Astrocyte of the hippocampus (primary cell): ENCODE results near the gene RRP1.
"Not testable (repeated sequence)": the region's sequence is repeated elsewhere in the genome, so short reads cannot be mapped to it uniquely, and the experiment has no call there.

Experiments used
- DNase-seq: peaks from one replicate; pipeline ENCODE4 v3.0.0; 2011; ENCODE audit warnings: low read depth, low spot score

RRP1 gene

DNA sequence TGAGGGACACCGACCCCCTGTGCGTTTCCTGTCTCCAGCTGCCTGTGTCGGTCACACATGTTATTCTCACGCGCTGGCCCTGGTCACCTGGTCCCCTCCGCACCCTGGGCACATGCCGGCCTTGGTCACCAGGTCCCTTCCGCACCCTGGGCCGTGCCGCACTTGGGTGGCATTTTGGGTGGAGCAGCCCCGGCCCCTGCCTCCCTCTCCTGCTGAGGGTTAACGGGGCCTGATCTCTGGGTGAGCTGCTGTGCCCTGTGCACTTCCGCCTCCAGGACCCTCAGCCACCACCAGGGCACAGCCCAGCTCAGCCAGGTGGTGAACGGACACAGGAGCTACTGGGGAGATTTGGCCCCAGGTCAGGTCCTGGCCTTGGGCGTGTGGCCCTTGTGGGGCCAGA is 26.6 kb downstream of the RRP1 start:
- DNase-seq, result no peak

DNA sequence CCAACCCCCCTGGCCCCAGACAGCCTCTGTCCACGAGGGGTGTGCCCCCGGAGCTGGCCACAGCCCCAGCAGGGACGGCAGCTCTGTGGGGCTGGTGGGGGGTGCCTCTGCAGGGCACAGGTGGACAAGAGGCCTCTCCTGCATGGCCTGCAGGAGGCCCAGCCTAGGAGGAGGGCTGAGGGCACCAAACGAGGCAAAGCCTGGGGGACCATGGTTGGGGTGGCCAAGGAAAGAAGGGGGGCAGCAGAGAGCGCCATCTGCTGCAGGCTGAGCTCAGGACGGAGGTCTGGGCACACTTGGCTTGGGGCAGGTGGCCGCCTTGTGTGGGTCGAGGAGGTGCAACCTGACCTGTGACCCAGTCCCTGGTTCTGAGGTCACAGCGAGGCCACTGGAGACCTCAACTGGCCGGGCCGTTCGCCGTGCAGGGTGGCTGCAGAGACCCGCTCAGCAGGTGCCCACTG is 27.3 kb downstream of the RRP1 start:
- no peak for DNase-seq

DNA sequence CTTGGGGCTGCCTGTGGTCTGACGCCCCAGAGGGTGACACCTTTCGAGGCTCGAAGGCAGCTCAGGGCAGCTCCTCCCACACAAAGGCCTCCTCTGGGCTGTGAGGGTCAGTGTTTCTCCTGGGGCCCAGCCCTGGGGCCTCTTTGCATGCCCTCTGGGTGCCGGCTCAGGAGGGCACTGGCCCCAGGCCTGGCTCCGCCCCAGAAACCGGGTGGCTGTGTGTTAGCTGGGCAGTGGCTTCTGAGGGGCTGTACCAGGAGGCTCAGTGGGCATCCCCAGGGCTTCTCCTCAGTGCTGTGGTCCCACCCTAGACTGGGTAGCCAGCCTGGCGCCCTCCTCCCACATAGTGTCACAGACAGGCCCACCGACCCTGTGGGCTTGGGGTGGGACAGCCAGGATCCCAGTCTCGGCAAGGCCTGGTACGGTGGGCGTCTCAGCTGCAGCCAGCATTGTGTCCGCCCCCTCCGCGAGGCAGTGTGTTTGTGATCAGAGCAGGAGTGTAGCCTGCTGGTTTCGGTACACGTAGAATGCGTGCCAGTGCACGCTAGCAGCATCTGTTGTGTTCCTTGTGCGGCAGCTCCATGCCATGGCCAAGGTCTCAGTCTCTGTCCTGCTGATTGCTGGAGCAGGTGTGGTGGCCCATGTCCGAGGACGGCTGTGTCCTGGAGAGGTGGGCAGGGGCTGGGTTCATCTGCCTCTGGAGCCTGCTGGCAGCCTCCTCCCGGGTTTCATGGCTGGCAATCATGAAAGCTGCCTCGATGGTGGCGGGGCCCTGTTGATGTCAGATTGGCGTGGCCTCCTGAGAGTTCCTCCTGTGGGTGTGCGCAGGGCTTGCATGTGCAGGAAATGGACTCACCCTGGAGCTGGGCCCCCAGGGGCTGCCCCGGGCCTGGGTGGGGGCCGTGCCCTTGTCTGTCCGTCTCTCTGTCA is 28.0 kb downstream of the RRP1 start:
- no peak for DNase-seq

DNA sequence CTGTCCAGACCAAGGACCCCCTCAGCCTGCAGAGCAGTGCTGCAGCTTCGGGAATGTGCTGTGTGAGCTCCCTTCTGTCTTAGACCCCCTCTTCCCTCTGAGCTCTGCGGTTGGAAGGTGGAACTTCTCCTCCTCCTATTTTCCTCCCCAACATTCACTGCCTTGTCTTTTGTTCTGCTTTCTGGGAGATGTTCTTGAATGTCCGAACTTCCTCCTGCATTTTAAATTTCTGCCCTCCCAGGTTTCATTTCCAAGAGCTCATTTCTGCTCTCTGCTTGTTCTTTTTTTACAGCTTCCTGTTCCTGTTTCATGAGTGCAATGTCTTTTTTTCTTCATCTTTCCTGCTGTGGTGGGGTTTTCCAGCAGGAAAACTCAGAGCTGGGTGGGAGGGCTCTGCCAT is 29.3 kb downstream of the RRP1 start:
- DNase-seq, result no peak

DNA sequence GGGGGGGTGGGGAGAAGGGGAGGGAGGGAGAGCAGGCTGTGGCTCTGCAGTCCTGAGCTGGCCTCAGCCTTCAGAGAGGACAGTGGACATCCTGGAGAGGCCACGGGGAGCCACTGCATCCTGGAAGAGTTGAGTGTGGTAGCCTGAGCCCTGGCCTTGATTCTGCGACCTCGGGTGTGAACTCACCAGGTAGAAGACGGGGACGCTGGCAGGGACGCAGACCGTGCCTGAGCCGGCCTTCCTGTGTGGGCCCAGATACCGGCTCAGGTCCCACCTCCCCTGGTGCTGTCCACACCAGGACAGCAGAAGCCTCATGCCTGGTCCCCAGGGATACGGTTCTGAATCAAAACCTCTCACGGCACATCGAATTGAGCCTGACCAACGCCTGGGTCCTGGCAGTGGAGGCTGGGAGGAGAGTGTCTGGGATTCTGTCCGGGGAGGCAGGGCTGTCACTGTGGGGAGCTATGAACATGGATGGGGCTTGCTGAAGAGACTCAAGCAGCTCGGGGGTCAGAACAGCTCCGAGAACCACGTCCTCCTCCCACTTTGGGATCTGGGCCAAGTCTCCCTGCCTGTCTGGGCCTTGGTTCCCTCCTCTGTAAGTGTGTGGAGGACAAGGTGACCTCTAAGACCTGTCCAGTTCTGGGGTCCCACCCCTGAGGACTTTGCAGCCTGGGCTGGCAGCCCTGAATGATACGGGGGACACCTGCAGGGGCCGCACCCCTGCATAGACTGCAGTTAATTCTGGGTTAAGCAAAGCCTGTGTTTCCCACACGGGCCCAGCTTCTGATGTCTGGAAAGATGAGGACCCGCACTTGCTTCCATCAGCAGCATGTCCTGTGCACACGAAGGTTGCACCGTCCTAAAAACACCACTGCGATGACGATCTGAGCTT is 30.4 kb downstream of the RRP1 start:
- no peak for DNase-seq

DNA sequence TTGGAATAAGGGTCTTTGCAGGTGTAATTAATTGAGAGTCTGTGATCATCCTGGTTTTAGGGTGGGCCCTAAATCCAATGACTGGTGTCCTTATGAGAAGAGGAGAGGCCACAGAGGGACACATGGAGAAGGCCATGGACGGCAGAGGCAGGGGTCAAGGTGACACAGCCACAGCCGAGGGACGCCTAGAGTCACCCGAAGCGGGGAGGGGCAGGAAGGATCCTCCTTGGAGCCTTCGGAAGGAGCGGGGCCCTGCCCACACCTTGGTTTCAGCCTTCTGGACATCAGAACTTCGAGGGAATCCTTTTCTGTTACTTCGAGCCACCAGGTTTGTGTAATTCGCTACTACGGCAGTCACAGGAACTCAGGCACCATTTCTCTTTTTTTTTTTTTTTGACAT is 31.1 kb downstream of the RRP1 start:
- no peak for DNase-seq

DNA sequence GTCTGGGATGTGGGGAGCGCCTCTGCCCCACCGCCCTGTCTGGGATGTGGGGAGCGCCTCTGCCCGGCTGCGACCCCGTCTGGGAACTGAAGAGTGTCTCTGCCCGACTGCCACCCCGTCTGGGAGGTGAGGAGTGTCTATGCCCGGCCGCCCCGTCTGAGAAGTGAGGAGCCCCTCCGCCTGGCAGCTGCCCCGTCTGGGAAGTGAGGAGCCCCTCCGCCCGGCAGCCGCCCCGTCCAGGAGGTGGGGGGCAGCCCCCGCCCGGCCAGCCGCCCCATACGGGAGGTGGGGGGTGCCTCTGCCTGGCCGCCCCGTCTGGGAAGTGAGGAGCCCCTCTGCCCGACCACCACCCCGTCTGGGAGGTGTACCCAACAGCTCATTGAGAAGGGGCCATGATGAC is 32.8 kb downstream of the RRP1 start:
- not testable (repeated sequence) for DNase-seq

DNA sequence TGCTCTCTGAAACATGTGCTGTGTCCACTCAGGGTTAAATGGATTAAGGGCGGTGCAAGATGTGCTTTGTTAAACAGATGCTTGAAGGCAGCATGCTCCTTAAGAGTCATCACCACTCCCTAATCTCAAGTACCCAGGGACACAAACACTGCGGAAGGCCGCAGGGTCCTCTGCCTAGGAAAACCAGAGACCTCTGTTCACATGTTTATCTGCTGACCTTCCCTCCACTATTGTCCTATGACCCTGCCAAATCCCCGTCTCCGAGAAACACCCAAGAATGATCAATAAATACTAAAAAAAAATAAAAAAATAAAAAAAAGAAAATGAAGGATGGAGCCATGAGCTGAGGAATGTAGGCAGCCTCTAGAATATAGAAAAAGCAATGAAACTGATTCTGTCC is 33.4 kb downstream of the RRP1 start:
- not testable (repeated sequence) for DNase-seq

DNA sequence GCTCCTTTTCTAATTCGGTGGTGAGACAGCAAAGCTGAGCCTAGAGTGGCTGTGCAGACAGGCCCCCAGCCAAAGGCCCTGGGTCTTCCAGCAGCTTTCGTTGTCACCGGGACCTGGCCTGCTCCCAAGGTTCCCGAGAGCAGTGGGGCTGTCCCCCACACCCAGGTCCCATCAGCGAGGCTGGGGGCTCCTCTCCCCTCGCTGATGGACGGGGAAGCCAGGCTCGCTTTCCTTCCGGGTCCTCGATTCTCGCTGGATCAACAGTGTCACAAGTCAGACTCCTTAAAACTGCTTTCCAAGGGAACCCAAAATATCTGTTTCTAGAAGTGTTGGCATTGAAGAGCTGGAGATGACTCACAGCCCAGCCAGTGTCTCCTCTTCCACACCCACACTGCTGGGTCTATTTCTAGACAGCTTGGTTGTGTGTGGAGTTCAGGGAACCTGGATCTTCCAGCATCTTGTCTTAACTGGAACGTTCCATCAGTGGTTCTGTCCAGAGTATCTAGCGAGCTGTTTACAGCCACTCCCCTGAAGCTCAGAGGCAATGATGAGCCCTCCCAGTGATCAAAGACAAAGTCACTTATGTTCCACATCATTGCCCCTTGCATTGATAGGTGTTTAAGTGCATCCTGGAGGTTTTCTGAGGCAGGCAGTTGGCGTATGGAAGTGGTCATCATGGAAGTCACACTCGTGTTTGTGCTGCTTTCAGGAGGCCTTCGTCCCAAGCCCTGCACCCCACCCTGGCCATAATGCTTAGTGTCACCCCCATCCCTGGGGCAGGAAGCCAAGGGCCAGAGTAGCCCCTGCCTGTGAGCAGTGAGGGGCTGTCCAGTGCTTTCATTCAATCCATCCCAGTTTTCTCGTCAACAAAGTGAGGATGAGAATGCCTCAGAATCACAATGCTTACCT is 35.2 kb downstream of the RRP1 start:
- no peak for DNase-seq

DNA sequence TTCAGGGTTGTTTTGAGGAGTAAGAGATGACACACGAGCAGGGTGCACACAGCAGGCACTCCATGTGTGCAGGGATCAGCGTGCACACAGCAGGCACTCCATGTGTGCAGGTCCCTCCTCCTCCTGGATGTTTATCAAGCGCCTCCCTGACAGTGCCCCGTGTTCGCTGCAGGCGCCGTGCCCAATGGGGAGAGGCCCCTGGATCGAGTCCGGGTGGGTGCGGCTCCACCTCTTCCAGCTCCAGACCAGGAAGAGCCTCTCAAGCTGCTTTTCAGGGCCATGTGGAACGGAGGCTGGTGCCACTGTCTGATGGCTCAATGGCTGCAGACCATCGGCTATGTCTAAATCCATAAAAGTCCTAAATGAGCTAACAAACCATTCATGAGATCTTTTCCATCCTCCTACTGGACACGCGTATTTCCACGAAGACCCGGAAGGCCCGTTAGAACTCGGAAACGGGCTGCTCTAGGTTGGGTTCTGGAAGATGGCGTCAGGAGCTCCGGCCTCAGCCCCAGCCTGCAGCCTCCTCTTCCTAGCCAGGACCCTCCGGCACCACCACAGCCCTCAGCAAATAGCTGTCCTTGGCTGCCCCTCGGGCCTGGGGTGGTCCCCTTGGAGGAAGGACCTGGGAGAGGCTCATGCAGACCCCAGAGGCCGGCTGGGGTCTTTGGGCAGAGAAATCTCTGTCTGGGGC is 36.0 kb downstream of the RRP1 start:
- no peak for DNase-seq

DNA sequence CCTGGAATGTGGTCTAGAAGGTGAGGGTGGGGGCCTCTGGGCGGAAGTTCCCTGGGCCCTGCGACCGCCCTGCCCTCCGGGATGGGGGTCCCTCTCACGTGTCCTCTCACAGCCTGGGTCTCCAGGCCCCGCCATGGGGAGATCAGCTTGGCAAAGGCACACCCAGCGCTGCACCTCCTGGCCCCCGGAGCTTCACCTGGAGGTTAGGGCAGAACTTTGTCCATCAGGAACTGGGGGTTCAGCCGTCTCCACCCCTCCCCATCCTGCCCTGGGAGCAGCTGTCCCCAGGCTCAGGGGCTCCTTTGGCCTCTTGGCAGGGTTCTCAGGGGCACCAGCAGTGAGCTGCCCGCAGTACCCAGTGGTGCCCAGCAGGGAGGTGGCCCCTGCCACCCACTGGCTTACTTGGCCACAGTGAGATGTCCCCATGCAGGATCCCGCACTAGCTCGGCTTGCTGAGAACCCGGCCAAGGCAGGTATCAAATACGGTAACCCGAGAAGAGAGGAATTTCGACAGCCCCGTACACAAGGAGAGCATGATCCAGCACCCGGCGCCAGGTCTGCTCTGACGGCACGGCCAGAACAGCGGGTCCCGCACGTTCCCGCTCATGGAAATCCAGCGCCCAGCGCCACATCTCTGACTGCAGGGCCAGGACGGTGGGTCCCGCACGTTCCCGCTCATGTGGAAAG is 36.7 kb downstream of the RRP1 start:
- DNase-seq, result peak; percentile 26

DNA sequence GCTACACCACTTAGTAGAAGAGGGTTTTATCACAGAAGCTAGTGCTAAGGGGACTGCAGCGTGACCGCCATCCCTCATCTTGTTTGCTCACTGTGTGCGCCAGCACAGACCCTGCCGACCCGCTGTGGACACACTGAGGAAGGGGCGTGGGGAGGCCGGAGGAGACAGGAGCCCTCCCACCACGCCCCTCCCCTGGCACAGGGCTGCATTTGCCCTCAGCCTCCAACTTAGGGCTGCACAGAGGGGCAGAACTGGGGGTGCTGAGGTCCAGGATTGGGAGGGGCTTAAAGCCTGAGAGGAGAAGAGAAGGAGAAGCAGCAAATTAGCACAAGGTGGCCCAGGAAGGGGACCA is 37.2 kb downstream of the RRP1 start:
- no peak for DNase-seq

DNA sequence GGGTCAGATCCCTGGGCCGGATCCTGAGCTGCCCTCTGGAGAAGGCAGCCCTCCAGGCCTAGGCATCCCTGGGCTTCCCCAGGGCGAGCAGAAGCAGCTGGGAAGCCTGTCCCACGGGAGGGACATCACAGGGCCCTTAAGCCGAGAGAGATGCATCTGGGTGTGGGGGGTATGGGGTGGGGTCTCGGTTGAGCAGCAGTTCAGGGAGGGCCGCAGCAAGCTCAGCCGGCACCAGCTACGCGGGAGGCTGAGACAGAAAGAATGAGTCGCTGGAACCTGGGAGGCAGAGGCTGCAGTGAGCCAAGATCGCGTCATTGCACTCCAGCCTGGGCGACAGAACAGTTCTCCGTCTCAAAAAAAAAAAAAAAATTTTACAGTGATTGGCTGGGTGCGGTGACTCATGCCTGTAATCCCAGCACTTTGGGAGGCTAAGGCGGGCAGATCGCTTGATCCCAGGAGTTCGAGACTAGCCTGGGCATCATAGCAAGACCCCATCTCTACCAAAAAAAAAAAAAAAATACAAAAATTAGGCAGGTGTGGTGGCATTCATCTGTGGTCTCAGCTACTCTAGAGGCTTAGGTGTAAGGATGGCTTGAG is 37.7 kb downstream of the RRP1 start:
- DNase-seq, result peak; percentile 60

DNA sequence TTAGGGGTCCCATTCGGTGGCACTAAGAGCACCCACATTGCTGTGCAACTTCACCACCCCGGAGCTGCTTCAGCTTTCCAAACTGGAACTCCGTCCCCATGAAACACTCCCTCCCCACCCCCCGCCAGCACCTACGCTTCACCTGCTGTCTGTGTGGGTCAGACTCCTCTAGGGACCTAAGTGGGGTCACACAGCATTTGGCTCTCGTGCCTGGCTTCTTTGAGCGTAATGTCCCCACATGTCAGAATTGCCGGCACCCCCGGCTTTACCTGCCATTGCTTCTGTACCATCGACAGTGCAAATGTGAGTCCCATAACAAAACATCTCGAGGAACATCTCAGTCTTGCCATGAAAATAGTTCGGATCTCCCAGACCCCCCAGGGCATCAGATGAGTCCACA is 39.8 kb downstream of the RRP1 start:
- DNase-seq, result no peak

DNA sequence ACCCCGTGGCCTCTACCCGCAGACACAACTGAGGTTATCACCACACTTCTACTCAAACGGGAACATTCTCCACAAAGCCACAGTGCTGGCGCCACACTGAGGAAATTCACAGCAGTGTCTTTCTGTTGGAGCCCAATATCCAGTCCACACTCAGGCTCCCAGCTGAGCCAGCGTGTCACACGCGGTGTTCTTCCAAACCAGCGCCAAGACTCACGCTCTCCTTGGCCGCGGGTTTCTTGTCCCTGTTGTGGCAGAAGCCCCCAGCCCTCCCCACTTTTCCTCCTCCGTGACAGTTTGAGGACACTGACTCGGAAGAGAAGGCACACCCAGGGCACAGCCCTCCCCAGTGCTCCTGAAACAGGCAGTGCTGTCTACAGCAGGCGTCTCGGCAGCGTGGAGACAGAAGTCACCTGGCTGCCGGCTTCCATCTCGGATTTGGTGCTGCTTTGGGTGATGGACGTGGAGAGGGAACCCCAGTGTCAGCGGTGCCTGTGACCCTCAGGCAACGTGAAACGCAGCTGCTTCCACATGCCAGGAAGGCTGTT is 40.3 kb downstream of the RRP1 start:
- no peak for DNase-seq

DNA sequence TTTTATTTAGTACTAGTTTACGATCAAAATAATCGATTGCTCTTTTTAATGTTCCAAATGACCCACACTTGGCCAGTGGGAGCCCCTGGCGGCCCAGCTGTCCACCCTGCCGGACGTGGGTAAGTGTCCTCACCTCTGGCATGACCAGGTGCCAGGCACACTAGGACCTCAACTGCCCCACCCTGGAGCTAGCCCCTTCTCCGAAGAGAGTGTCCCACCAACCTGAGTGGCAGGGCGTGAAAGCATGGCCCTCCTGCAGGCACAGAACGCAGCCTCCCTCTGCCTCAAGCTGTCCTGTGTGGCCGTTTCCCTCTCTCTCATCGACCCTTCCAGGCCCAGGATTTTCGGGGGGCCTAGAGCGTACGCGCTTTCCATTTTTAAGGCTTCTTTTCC is 42.8 kb downstream of the RRP1 start:
- no peak for DNase-seq

DNA sequence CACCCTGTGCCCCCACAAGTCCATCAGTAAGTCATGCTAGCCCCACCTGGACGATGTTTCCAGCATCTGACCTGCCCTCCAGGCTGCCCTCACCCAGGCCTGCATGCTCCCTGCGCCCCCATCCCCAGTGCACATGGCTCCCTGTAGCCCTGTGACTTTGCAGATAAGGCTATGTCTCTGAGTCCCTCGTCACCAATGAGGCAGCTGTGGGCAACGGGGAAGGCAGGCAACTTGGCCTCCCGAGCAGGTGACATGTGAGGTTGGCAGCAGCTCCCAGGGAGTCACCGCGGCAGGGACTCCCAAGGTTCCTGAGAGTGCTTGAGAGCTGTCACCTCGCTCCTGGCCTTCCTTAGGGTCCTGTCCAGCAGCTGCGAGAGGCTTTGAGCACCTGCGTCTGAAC is 43.3 kb downstream of the RRP1 start:
- no peak for DNase-seq

DNA sequence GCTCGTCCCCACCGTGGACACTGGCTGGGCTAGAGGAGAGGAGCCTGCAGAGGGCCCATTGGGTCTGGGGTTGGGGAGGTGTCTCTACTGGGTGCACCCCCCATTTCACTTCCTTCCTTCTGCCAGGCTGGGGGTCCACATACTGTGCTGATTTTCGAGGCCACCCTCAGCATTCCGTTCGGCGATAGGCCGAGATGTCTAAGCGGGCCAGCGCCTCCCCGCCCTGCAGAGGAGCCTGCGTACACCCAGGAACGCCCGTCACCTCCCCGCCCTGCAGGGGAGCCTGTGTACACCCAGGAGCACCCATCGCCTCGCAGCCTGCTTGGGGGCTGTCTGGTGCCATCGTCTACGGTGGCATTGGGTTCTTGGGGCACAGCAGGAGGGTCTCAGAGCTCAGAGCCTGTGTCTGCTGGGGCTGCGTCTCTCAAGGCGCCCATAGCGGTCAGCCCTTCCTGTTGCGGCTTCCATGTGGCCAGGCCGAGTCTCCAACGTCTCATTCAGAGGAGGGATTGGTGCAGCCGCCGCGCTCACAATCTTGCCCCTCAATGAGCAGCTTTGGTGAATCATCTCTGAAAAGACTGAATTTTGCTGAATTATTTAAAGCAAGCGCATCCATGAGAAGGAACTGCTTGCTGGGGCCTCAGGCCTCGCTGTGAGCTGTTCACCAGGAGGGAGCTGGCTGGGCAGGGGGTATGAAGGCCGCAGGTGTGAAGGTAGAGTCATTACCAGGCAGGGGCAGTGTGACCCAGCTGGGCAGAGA is 44.9 kb downstream of the RRP1 start:
- no peak for DNase-seq

DNA sequence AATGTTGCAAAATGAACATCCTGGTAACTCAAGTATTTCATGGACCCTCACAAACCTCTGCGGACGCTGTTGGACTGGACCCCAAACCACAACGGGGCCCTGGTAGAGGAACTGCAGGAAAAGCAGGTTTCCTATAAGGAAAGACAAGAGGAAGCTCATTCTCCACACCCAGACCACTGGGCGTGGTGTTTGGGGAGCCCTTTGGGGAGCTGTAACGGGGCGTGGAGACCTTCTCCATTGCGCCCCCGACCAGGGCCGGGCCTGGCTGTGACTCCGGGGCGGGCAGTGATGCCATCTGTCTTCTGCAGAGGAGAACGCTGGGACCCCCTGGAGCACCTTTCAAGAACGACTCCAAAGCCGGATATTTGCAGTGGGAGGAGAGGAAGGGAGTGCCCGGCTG is 45.7 kb downstream of the RRP1 start:
- no peak for DNase-seq
